Germinal center (tissue), 1 donor: ENCODE data around the gene DNA2.

Experiments
- DNase-seq: peaks from one replicate; pipeline ENCODE4 v3.0.0; 2012; ENCODE audit warnings: mixed read lengths, low spot score

Gene DNA2

DNA sequence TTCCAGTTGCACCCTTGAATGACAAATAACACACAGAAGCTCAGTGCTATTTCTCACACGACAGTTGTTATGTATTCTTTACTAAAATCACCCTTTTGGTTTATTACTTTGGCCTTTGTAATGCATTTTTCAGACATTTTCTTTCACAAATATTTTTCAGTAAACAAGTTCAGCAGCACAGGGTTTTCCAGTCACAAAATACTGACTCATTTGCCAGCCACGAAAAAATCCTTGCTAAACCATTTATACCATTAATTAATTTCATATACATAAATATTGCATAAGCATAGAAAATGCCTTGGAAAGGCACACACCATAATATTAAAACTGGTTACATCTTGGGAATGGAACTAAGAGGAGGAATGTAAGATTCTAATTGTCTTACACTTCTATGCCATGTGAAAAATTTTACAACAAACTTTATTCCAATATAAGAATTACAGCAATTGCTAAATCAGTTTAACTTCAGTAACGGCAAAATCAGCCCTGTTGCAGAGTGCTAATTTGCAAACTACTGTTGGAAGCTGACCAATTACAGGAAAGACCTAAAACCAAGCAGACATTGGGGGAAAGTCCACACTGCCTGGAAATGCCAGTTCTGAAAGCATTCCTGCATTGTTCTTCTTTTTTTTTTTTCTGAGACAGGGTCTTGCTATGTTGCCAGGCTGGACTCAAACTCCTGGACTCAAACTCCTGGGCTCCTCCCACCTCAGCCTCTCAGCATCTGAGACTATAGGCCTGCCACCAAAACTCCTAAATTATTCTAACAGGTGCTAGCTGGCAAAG lies 107.5 kb downstream of the DNA2 start:
- DNase-seq: no peak
